ENCODE data around the gene C17orf75.

Gene C17orf75

GRCh38 chr17:32279891-32280716 lies 61.9 kb downstream of the C17orf75 start:
- Histone ChIP-seq H4K20me1 (ENCODE audit: insufficient read depth, low read length) (no peaks in the 10 kb centered on the region), H3K79me2 (ENCODE audit: insufficient read depth, low read length) (no peaks in the 10 kb centered on the region), H3K36me3 (ENCODE audit: insufficient read depth, low read length) (no peaks in the 10 kb centered on the region), H3K27me3 (ENCODE audit: insufficient read depth, low read length) (peaks cover 9% of the 10 kb centered on the region; the same call in 1 of the 2 replicates), H3K9me2 (ENCODE audit: low read depth, low read length) (no peaks in the 10 kb centered on the region), H3K4me2 (ENCODE audit: low read length) (no peak overlapping the region), H3F3A (ENCODE audit: insufficient read depth, low read length) (no peaks in the 10 kb centered on the region), H3K9me3 (ENCODE audit: low read length) (no peaks in the 10 kb centered on the region), H3K4me3 (ENCODE audit: low read depth, low read length, poor library complexity, severe bottlenecking) (no peak overlapping the region), H3K27ac (ENCODE audit: low read depth, low read length, poor library complexity, severe bottlenecking) (no peak overlapping the region), H3K9ac (ENCODE audit: low read length) (no peak overlapping the region), H2AFZ (ENCODE audit: low read length) (no peak overlapping the region), H3K4me1 (ENCODE audit: insufficient read depth, low read length, severe bottlenecking) (no peaks in the 10 kb centered on the region)
- TF ChIP-seq EZH2 (IDR thresholded peaks at IDR 0.05; ENCODE audit: borderline replicate concordance, low read length) (no peak), CTCF (IDR thresholded peaks at IDR 0.05; ENCODE audit: low read length) (no peak)

GRCh38 chr17:32278815-32279214 lies 63.2 kb downstream of the C17orf75 start:
- TF ChIP-seq CTCF (IDR thresholded peaks at IDR 0.05; ENCODE audit: low read length) (no peak), EZH2 (IDR thresholded peaks at IDR 0.05; ENCODE audit: borderline replicate concordance, low read length) (no peak)
- no peaks in the 10 kb centered on the region for H3K4me1 ChIP-seq (ENCODE audit: insufficient read depth, low read length, severe bottlenecking)

More at GRCh38 chr17:32278815-32279214, 63.2 kb downstream of the C17orf75 start:
- H3K9me2 ChIP-seq (ENCODE audit: low read depth, low read length) = no peaks in the 10 kb centered on the region
- no peak overlapping the region for H2AFZ ChIP-seq (ENCODE audit: low read length)
- no peaks in the 10 kb centered on the region for H3F3A ChIP-seq (ENCODE audit: insufficient read depth, low read length)
- no peak overlapping the region for H3K9ac ChIP-seq (ENCODE audit: low read length)
- no peak overlapping the region for H3K4me3 ChIP-seq (ENCODE audit: low read depth, low read length, poor library complexity, severe bottlenecking)
- no peaks in the 10 kb centered on the region for H3K79me2 ChIP-seq (ENCODE audit: insufficient read depth, low read length)
- H4K20me1 ChIP-seq (ENCODE audit: insufficient read depth, low read length) = no peaks in the 10 kb centered on the region
- H3K27me3 ChIP-seq (ENCODE audit: insufficient read depth, low read length) = peaks cover 4% of the 10 kb centered on the region; the same call in 1 of the 2 replicates
- no peak overlapping the region for H3K27ac ChIP-seq (ENCODE audit: low read depth, low read length, poor library complexity, severe bottlenecking)
- no peaks in the 10 kb centered on the region for H3K9me3 ChIP-seq (ENCODE audit: low read length)
- H3K36me3 ChIP-seq (ENCODE audit: insufficient read depth, low read length) = no peaks in the 10 kb centered on the region
- no peak overlapping the region for H3K4me2 ChIP-seq (ENCODE audit: low read length)
